Spleen (tissue), 7 donors: ENCODE data around the gene DENND2D.

Experiments used
- POLR2AphosphoS5 ChIP-seq, 3 donors: sonication (generic); formaldehyde crosslinking; IDR thresholded peaks; one replicate each; pipeline ENCODE4 v1.5.1; 2017; ENCODE audit warnings: antibody characterized with exemption in 3 of 3
- TF ChIP-seq, protein P1 (sequence below), 11 experiments: fragments of 200-600 bp in 7 of 11; fragments of 450-650 bp in 4 of 11; sonication (generic) in 4 of 11; IDR thresholded peaks in 8 of 11; conservative IDR thresholded peaks in 3 of 11; 1 replicate in 7 of 11; 2 replicates in 4 of 11; pipeline versions ENCODE4 v1.4.0 to v1.8.0; 2016 to 2021; ENCODE audit warnings: antibody characterized with exemption in 11 of 11, inconsistent platforms in 4 of 11, mild to moderate bottlenecking in 1 of 11
- donor health status: DM: no; HTN: no; CAD: no; lungs with moderate emphysema.
- donor health status: DM: no; HTN: no; CAD: no.
- donor health status: DM: no; HTN: no; CAD: no.

DNA sequence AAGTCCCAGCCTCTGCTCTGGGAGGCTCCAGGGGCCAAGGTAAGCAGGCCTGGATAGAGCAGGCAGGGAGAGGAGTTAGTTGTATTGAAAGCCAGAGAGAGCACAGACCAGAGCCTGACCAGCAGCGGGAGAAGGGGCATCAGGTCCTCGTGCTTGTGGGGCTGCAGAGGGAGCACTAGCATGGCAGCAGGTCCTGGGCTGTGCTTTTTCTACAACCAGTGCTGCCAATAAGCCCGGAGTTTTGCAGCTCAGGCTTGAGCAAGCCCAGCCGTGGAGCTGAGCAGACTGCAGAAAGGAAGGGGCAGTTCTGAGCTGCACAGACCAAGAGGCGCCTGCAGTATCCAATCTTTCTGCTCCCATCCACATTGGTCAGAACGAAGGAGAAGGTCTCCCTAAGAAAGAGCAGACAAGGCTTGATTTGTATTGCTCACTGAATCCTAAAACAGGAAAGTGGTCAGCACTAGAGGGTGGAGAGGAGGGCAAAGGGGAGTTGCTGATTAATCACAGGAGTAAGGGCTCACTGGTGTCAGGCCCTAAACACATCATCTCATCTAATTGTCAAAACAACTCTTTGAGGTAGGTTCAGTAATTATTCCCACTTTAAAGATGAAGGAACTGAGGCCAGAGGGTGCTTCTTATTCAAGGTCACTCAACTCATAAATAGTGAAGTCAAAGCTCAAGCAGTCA is 2.7 kb downstream of the DENND2D start:
- TF ChIP-seq, protein P1, sequence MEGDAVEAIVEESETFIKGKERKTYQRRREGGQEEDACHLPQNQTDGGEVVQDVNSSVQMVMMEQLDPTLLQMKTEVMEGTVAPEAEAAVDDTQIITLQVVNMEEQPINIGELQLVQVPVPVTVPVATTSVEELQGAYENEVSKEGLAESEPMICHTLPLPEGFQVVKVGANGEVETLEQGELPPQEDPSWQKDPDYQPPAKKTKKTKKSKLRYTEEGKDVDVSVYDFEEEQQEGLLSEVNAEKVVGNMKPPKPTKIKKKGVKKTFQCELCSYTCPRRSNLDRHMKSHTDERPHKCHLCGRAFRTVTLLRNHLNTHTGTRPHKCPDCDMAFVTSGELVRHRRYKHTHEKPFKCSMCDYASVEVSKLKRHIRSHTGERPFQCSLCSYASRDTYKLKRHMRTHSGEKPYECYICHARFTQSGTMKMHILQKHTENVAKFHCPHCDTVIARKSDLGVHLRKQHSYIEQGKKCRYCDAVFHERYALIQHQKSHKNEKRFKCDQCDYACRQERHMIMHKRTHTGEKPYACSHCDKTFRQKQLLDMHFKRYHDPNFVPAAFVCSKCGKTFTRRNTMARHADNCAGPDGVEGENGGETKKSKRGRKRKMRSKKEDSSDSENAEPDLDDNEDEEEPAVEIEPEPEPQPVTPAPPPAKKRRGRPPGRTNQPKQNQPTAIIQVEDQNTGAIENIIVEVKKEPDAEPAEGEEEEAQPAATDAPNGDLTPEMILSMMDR (IDR thresholded peaks at IDR 0.05 in 8 of 11, conservative IDR thresholded peaks at IDR 0.05 in 3 of 11): peak in 7 of 11 experiments; percentile 28 to 73 (median 42)
- TF ChIP-seq POLR2AphosphoS5 (IDR thresholded peaks at IDR 0.05): peak; percentile 26 to 41 (median 34)
